Lower leg skin (tissue), 4 donors: ENCODE results near the gene COPA. TPM values are rescaled to one million over a fixed set of nuclear protein-coding genes. Genes with fewer than 3 reads are reported as not detected.

Experiments
- DNase-seq, 2 donors: peaks; one replicate each; pipeline ENCODE4 v3.0.0-alpha.2; 2019; ENCODE audit warnings: low spot score in 2 of 2
- H3K4me3 ChIP-seq: fragments of 200-600 bp; sonication (generic); 2 replicates; pipeline ENCODE4 v1.5.1; 2017; ENCODE audit warnings: mild to moderate bottlenecking, low read depth; ENCODE audit not compliant: poor library complexity, severe bottlenecking
- POLR2A ChIP-seq, 2 donors: fragments of 450-650 bp; IDR thresholded peaks; one replicate each; pipeline ENCODE4 v1.6.1; 2016 to 2017; ENCODE audit warnings: antibody characterized with exemption in 2 of 2, mild to moderate bottlenecking in 1 of 2, moderate library complexity in 1 of 2
- WGBS, 2 donors: methylation state at CpG; one replicate each; pipeline ENCODE4 v1.1.5; 2018; 5-methylcytosine and 5-hydroxymethylcytosine counted together
- intact Hi-C: fragments of 100-400 bp; cut with DNase I; formaldehyde crosslinking; loops from one replicate; pipeline ENCODE4 v1.15.0; 2023; ENCODE audit warnings: low total_unique reads
- total RNA-seq, 4 donors: library from RNA; depleted of rRNA; stranded (reverse); fragments of >200 nt; gene quantifications; one replicate each; pipeline ENCODE4 v1.1.0, GENCODE V29; 2016
- TF ChIP-seq, protein P1 (sequence below), 3 donors: fragments of 450-650 bp; IDR thresholded peaks; one replicate each; pipeline ENCODE4 v1.5.1; 2016; ENCODE audit warnings: antibody characterized with exemption in 3 of 3, mild to moderate bottlenecking in 3 of 3, moderate library complexity in 2 of 3

Gene COPA
- total RNA-seq, 4 donors from 2014 or later = 72.3 to 93.6 (median 80.2) TPM

DNA sequence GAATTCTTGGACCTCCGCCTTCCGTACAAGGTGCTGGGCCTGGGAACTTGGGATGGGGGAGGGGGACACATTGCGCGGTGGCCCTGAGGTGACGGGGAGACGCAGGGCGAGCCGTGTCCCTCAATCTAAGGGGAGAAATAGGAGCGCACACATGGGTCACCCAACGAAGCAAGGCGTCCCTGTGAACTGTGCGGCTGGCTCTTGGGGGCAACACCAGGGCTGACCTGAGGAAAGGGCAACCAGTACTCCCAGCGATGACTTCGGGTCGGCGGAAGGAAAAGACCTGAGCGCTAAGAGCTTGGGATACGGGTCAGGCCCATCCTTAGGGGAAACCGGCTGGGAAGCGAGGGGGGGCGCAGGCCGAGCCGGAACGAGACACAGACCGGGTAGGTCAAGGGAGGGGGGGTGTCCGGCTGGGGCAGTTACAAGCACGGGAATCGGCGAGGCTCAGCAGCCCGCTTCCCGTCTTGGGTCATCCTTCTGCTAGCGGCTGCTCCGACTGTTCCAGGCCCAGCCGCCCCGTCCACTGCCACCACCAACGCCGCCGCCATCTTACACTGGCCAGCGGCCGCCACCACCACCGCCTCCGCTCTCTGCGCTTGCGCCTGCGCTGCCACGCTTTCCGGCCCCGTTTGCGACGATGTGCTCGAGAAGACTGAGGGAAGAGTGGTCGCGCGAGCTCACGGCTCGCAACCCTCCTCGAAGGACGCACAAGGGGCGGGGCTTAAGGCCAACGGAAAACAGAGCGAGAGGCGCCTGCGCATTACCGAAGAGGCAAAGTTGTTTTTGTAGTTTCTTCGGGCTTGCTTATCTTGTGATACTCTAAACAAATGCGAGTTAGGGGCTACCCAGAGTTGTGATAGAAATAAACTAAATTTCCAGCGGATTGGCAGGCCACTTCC lies 80.9 kb downstream of the COPA start, which contains the start of gene DCAF8:
Gene DCAF8 (minus strand): TSS at position 657 of the 902 bp plus-strand sequence. CDS start 18,541 bp downstream, outside the sequence.
- peak in 1 of 2 donors; percentile 93 for TF ChIP-seq POLR2A (IDR thresholded peaks at IDR 0.05)
- TF ChIP-seq, protein P1, sequence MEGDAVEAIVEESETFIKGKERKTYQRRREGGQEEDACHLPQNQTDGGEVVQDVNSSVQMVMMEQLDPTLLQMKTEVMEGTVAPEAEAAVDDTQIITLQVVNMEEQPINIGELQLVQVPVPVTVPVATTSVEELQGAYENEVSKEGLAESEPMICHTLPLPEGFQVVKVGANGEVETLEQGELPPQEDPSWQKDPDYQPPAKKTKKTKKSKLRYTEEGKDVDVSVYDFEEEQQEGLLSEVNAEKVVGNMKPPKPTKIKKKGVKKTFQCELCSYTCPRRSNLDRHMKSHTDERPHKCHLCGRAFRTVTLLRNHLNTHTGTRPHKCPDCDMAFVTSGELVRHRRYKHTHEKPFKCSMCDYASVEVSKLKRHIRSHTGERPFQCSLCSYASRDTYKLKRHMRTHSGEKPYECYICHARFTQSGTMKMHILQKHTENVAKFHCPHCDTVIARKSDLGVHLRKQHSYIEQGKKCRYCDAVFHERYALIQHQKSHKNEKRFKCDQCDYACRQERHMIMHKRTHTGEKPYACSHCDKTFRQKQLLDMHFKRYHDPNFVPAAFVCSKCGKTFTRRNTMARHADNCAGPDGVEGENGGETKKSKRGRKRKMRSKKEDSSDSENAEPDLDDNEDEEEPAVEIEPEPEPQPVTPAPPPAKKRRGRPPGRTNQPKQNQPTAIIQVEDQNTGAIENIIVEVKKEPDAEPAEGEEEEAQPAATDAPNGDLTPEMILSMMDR (IDR thresholded peaks at IDR 0.05) = no peak
- 0% methylated on average over 47 to 67 of the region's 67 CpGs for WGBS, 2 donors
- DNase-seq = peak; percentile 98 to 99
- peak within 1 kb of the TSS; percentile 97 for H3K4me3 ChIP-seq
- intact Hi-C loops = no loop called here

DNA sequence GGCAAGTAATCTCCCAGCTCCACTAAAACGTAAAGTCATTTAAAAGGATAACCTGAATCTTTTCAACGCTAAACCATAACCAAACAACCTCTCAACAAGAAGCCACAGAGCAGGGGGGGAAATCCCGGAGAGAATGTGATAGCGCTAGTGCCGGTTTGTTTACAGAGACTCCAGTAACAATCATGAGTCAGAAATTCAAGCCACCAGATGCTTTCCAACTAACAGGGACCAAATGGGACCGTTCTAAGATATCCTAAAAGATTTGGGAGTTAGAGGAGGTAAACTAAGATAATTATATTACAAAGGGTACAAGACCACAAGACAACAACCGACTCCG lies 81.5 kb downstream of the COPA start:
- TF ChIP-seq POLR2A (IDR thresholded peaks at IDR 0.05) = no peak
- TF ChIP-seq, protein P1 (IDR thresholded peaks at IDR 0.05) = no peak
- 0 to 1% methylated on average over 8 of the region's 8 CpGs for WGBS, 2 donors
- intact Hi-C loops = no loop called here
- H3K4me3 ChIP-seq = peak overlapping the region; percentile 97
- DNase-seq = peak in 1 of 2 donors; percentile 42

DNA sequence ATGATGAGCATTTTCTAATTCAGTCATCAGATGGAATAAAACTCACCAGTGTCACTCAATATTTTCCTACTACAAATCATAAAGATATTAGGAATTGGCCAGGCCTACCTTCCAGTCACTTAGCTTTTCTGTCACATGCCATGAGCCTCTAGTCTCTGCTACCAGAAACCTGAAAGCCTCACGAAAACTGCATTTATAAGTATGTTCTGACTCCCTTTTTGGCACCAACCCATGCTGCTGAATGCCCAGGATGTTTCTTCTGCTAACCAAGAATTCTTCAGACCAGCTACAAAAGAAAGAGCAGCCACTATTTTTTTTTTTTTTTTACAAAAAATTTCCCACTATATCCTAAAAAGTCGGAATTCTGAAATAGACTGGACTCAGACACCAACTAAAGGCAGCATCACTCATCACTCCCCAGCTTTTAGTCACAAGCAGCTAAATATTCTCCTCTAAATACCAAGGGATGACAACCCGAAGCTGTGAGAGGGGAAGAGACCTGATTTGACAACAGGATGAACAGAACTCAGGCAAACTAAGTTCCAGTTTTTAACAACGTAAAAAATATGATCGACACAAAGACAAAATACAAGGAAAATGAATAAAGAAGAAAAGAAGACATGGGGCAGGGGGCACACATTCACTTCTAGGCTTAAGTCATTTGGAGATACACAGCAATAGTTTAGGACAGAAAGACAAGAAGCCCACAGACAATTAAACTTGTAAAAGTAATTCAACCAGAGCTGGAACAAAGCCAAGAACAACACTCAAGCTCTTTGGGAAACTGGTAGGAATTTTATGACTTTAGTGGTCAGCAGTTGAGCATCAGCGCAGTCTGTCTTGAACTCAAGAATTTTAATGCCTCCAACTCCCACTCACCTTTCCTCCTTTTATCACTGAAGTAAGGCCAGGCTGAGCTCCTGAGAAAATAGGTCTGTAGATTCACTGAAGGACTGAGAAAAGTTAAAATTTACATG lies 82.4 kb downstream of the COPA start:
- DNase-seq = no peak
- H3K4me3 ChIP-seq = no peak overlapping the region
- no peak for TF ChIP-seq POLR2A (IDR thresholded peaks at IDR 0.05)
- TF ChIP-seq, protein P1 (IDR thresholded peaks at IDR 0.05) = no peak
- WGBS, 2 donors = 37 to 39% methylated on average over 6 of the region's 6 CpGs
- intact Hi-C loops = no loop called here

DNA sequence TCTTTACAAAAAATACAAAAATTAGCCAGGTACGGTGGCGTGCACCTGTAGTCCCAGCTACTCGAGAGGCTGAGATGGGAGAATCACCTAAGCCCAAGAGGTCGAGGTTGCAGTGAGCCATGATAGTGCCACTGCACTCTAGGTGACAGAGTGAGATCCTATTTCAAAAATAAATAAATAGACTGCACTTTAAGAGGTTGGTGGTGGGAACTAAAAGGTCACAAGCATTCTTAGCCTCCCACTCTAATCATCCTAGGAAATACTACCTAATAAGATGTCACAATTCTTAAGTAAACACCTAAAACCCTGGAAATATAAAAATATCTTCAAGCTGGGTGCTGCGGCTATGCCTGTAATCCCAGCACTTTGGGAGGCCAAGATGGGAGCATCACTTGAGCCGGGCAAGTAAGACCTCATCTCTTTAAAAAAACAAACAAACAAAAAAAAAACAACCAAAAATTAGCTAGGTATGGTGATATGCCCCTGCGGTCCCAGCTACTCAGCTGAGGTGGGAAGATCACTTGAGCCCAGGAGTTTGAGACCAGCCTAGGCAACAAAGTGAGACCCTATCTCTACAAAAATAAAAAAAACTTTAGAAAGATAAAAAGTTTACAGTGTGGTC lies 84.8 kb downstream of the COPA start:
- WGBS, 2 donors = 93 to 94% methylated on average over 7 of the region's 7 CpGs
- no peak overlapping the region for H3K4me3 ChIP-seq
- no peak for DNase-seq
- TF ChIP-seq, protein P1 (IDR thresholded peaks at IDR 0.05) = no peak
- no peak for TF ChIP-seq POLR2A (IDR thresholded peaks at IDR 0.05)
- intact Hi-C loops = no loop called here

DNA sequence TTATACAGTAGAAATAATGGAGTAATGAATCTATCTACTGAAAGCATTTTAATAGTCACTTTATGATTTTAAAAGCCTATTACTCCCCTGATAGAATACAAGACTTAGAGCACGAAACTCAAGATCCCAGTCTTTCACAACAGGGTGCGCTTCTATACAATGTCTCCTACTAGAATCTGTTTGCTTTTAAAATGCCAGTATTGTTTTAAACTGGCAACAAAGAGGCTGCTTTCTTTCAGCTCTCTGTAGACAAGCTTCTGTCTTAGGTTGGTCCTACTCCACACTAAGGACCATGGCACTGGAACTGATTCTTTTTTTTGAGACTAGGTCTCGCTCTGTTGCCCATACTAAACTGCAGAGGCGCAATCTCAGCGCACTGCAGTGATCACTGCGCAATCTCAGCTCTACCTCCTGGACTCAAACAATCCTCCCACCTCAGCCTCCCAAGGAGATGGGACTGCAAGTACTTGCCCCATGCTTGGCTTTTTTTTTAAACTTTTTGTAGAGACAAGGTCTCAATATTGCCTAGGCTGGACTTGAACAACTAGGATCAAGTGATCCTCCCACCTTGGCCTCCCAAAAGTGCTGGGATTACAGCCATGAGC lies 85.5 kb downstream of the COPA start:
- intact Hi-C loops = no loop called here
- TF ChIP-seq, protein P1 (IDR thresholded peaks at IDR 0.05) = no peak
- no peak for TF ChIP-seq POLR2A (IDR thresholded peaks at IDR 0.05)

More for the DNA sequence above, 85.5 kb downstream of the COPA start:
- H3K4me3 ChIP-seq = no peak overlapping the region
- WGBS, 2 donors = 94 to 97% methylated on average over 6 of the region's 6 CpGs
- no peak for DNase-seq
